PC-9 (cell line): Measurements from ENCODE around the gene CNTNAP2.

Source experiments
- CTCF ChIP-seq: fragments of 200-600 bp; sonication (generic); conservative IDR thresholded peaks from 2 replicates; pipeline ENCODE4 v1.6.1; 2017; ENCODE audit warnings: mixed run types, antibody characterized with exemption, mild to moderate bottlenecking, moderate library complexity
- EZH2 ChIP-seq: fragments of 200-600 bp; sonication (generic); IDR thresholded peaks from 2 replicates; pipeline ENCODE4 v1.8.0; 2017; ENCODE audit warnings: antibody characterized with exemption, low read depth

GRCh38 chr7:147711447-147711846 is 1594.8 kb downstream of the CNTNAP2 start:
- TF ChIP-seq CTCF (no peak), EZH2 (no peak)
